CD4-positive, alpha-beta T cell (primary cell): ENCODE results near the gene PATJ. TPM values are rescaled to one million over a fixed set of nuclear protein-coding genes. Genes with fewer than 3 reads are reported as not detected.

Source experiments
- ATAC-seq: fragments of 200-7000 bp; cut with Tn5 transposase; one replicate; pipeline ENCODE4 v1.10.0; 2022; ENCODE audit warnings: mild to moderate bottlenecking; ENCODE audit not compliant: poor library complexity
- CTCF ChIA-PET: fragments of 350-600 bp; sonication (Branson Sonifier 250); formaldehyde crosslinking; loops from one replicate; lab custom pipeline; 2021; ENCODE audit warnings: antibody characterized with exemption, inconsistent platforms; lab: Charles Lee
- POLR2A ChIA-PET: fragments of 350-600 bp; sonication (Branson Sonifier 250); formaldehyde crosslinking; loops from one replicate; lab custom pipeline; 2021; ENCODE audit warnings: antibody characterized with exemption, inconsistent platforms; lab: Charles Lee
- DNase-seq, 14 experiments: peaks; one replicate each; pipeline ENCODE4 v3.0.0-alpha.2; 2013 to 2020; ENCODE audit warnings: mixed read lengths in 2 of 14
- H3K27ac ChIP-seq, 2 donors: one replicate each; pipeline versions ENCODE4 v1.5.1 to v1.7.0; 2013; ENCODE audit warnings: low read length in 2 of 2, low read depth in 1 of 2, mild to moderate bottlenecking in 1 of 2
- H3K27me3 ChIP-seq, 2 experiments: 1 replicate in 1 of 2; 2 replicates in 1 of 2; pipeline versions ENCODE4 v1.6.1 to v1.7.0; 2013; ENCODE audit warnings: low read length in 2 of 2, control low read depth in 1 of 2, mild to moderate bottlenecking in 1 of 2, moderate library complexity in 1 of 2; ENCODE audit not compliant: insufficient read depth in 2 of 2, control insufficient read depth in 1 of 2
- H3K36me3 ChIP-seq: one replicate; pipeline ENCODE4 v1.6.1; 2013; ENCODE audit warnings: low read length, control low read depth; ENCODE audit not compliant: insufficient read depth
- H3K4me1 ChIP-seq: one replicate; pipeline ENCODE4 v1.6.1; 2013; ENCODE audit warnings: low read length, control low read depth; ENCODE audit not compliant: insufficient read depth
- H3K4me3 ChIP-seq: one replicate; pipeline ENCODE4 v1.5.1; 2013; ENCODE audit warnings: mild to moderate bottlenecking, low read length, moderate library complexity
- H3K9me3 ChIP-seq, 2 experiments: 1 replicate in 1 of 2; 2 replicates in 1 of 2; pipeline versions ENCODE4 v1.6.1 to v1.7.0; 2013; ENCODE audit warnings: low read length in 2 of 2, mild to moderate bottlenecking in 2 of 2, control low read depth in 1 of 2, moderate library complexity in 1 of 2; ENCODE audit not compliant: control insufficient read depth in 1 of 2, insufficient read depth in 1 of 2
- H3K27ac Mint-ChIP-seq: one replicate; pipeline ENCODE4 v1.8.0; 2020; ENCODE audit warnings: mixed read lengths
- H3K27me3 Mint-ChIP-seq: one replicate; pipeline ENCODE4 v1.8.0; 2021; ENCODE audit warnings: mixed read lengths
- H3K36me3 Mint-ChIP-seq: one replicate; pipeline ENCODE4 v1.8.0; 2021; ENCODE audit warnings: low read depth, mixed read lengths
- H3K4me1 Mint-ChIP-seq: one replicate; pipeline ENCODE4 v1.8.0; 2021; ENCODE audit warnings: low read depth, mixed read lengths
- H3K4me3 Mint-ChIP-seq: one replicate; pipeline ENCODE4 v1.8.0; 2020; ENCODE audit warnings: mild to moderate bottlenecking, mixed read lengths
- H3K9me3 Mint-ChIP-seq: one replicate; pipeline ENCODE4 v1.8.0; 2020; ENCODE audit warnings: mixed read lengths
- intact Hi-C, 2 experiments: fragments of 100-400 bp; cut with DNase I in 1 of 2; cut with micrococcal nuclease in 1 of 2; formaldehyde crosslinking; loops; one replicate each; pipeline versions ENCODE4 v1.15.1 to v1.9.0; 2023 to 2025; cut with DNase I, micrococcal nuclease
- total RNA-seq, 174 experiments: library from RNA in 2 of 174; stranded (reverse) in 2 of 174; gene quantifications; one replicate each; pipeline ENCODE4 v1.2.3 and lab custom pipeline; 2021 to 2026
- TF ChIP-seq, protein P1 (sequence below): fragments of 200-600 bp; IDR thresholded peaks from one replicate; pipeline ENCODE4 v1.8.0; 2022; ENCODE audit warnings: antibody characterized with exemption, mild to moderate bottlenecking

The PATJ gene
- total RNA-seq, 2 experiments from 2014 or later = 50.4 to 54.1 TPM

DNA sequence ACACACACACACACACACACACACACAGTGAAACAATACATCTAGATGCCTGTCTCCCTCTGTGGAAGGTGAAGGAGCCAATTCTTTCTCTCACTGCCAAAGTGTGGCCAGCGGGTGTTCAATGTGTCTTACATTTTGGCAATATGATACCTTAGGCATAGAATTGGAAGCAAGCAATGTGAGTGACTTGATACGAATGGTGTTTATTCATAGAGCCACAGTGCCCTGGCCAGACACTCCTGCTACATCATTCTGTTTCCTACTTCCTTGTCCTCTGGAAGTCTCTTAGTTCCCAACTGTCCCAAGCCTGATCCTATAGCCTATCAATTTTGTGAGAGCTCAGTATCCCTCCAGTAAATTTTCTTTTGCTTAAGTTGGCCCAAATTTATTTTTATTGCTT is 282.4 kb downstream of the PATJ start:
- Mint-ChIP-seq H3K36me3 (peaks cover 85% of the 10 kb centered on the region), H3K27ac (no peak overlapping the region)

DNA sequence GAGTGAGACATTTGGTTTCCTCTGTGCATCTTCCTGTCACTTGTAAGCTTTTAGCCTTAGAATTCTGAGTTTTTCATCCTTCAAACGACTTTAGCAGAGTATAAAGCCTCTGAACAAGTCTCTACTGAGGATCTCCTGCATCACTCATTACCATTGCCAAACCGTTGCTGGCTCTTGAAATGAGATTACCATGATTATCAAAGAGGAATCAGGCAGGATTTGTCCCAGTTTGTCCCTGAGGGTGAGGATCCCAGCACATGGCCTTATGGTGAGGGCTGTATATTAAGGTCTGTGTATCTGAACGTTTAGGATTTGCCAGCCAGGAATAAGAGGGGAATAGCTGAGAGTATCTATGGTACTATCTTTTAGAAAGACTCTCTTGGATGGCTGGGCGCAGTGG is 282.9 kb downstream of the PATJ start:
- Histone ChIP-seq H3K4me3 (no peak overlapping the region), H3K9me3 (peaks cover 0 to 4% of the 10 kb centered on the region in 2 experiments), H3K27me3 (no peaks in the 10 kb centered on the region), H3K36me3 (no peaks in the 10 kb centered on the region), H3K27ac (no peak overlapping the region), H3K4me1 (no peaks in the 10 kb centered on the region)
- H3K4me1 Mint-ChIP-seq = no peaks in the 10 kb centered on the region
- peaks cover 3% of the 10 kb centered on the region for H3K9me3 Mint-ChIP-seq
- H3K27ac Mint-ChIP-seq = no peak overlapping the region
- peaks cover 83% of the 10 kb centered on the region for H3K36me3 Mint-ChIP-seq
- intact Hi-C loops = no loop called here
- TF ChIP-seq, protein P1, sequence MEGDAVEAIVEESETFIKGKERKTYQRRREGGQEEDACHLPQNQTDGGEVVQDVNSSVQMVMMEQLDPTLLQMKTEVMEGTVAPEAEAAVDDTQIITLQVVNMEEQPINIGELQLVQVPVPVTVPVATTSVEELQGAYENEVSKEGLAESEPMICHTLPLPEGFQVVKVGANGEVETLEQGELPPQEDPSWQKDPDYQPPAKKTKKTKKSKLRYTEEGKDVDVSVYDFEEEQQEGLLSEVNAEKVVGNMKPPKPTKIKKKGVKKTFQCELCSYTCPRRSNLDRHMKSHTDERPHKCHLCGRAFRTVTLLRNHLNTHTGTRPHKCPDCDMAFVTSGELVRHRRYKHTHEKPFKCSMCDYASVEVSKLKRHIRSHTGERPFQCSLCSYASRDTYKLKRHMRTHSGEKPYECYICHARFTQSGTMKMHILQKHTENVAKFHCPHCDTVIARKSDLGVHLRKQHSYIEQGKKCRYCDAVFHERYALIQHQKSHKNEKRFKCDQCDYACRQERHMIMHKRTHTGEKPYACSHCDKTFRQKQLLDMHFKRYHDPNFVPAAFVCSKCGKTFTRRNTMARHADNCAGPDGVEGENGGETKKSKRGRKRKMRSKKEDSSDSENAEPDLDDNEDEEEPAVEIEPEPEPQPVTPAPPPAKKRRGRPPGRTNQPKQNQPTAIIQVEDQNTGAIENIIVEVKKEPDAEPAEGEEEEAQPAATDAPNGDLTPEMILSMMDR = no peak
- ChIA-PET CTCF (interaction anchor here (1.5 kb wide), 1 partner anchor 9 kb away, joined by 3 read pairs; no protein-coding TSS in a partner anchor), POLR2A (no interaction called here)
- DNase-seq = no peak
- H3K27me3 Mint-ChIP-seq = no peaks in the 10 kb centered on the region
- H3K4me3 Mint-ChIP-seq = no peak overlapping the region
- ATAC-seq = no peak

More for the DNA sequence above, 282.4 kb downstream of the PATJ start:
- H3K4me3 Mint-ChIP-seq = no peak overlapping the region
- no peak for DNase-seq
- no peaks in the 10 kb centered on the region for H3K27me3 ChIP-seq
- ATAC-seq = no peak
- H3K4me3 ChIP-seq = no peak overlapping the region
- H3K36me3 ChIP-seq = no peaks in the 10 kb centered on the region
- ChIA-PET CTCF (interaction anchor here (1.5 kb wide), 1 partner anchor 9 kb away, joined by 3 read pairs; no protein-coding TSS in a partner anchor), POLR2A (no interaction called here)
- intact Hi-C loops = no loop called here
- no peaks in the 10 kb centered on the region for H3K4me1 Mint-ChIP-seq
- TF ChIP-seq, protein P1 = no peak
- peaks cover 0 to 4% of the 10 kb centered on the region in 2 experiments for H3K9me3 ChIP-seq
- no peaks in the 10 kb centered on the region for H3K27me3 Mint-ChIP-seq
- peaks cover 3% of the 10 kb centered on the region for H3K9me3 Mint-ChIP-seq
- no peaks in the 10 kb centered on the region for H3K4me1 ChIP-seq
- no peak overlapping the region for H3K27ac ChIP-seq

GRCh38 chr1:62025892-62026291 is 283.6 kb downstream of the PATJ start:
- Mint-ChIP-seq H3K36me3 (peaks cover 84% of the 10 kb centered on the region), H3K4me3 (no peak overlapping the region), H3K27ac (no peak overlapping the region), H3K4me1 (no peaks in the 10 kb centered on the region), H3K9me3 (peaks cover 3% of the 10 kb centered on the region), H3K27me3 (no peaks in the 10 kb centered on the region)
- peaks cover 0 to 4% of the 10 kb centered on the region in 2 experiments for H3K9me3 ChIP-seq
- ChIA-PET CTCF (interaction anchor here (1.5 kb wide), 1 partner anchor 10 kb away, joined by 3 read pairs; no protein-coding TSS in a partner anchor), POLR2A (no interaction called here)
- ATAC-seq (no peak), DNase-seq (no peak)
- TF ChIP-seq, protein P1 = no peak
- H3K27me3 ChIP-seq = no peaks in the 10 kb centered on the region
- H3K4me3 ChIP-seq = no peak overlapping the region
- intact Hi-C loops = no loop called here
- H3K27ac ChIP-seq = no peak overlapping the region
- no peaks in the 10 kb centered on the region for H3K4me1 ChIP-seq
- no peaks in the 10 kb centered on the region for H3K36me3 ChIP-seq
